ENCODE measurements around the gene MORN2.
"Not testable (repeated sequence)": the region's sequence is repeated elsewhere in the genome, so short reads cannot be mapped to it uniquely, and the experiment has no call there.

The MORN2 gene

GRCh38 chr2:38875576-38876367, at the start of gene MORN2, which contains the start of gene DHX57:
TSS of gene MORN2 (plus strand) at chr2:38875976.
TSS of gene DHX57 (minus strand) at chr2:38875934. CDS start at chr2:38868405, 7,529 bp downstream.
- peak; percentile 76 for DNase-seq

GRCh38 chr2:38827539-38828145, 48.1 kb upstream of the MORN2 start:
- DNase-seq, result not testable (repeated sequence)

DNA sequence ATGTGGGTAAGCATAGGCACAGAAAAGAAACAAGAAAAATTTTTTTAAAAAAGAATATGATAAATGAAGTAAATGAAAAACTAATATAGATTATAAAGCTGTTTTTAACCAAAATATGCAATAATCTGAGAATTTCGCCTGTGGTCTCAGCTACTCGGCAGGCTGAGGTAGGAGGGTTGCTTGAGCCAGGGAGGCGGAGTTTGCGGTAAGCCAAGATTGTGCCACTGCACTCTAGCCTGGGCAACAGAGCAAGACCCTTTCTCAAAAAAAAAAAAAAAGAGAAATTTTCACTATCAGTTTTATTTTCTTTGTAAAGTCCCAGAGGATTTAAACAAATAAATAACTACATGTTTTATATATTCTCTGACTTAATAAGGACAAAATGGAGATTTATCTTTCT, 47.3 kb upstream of the MORN2 start:
- no peak for DNase-seq

DNA sequence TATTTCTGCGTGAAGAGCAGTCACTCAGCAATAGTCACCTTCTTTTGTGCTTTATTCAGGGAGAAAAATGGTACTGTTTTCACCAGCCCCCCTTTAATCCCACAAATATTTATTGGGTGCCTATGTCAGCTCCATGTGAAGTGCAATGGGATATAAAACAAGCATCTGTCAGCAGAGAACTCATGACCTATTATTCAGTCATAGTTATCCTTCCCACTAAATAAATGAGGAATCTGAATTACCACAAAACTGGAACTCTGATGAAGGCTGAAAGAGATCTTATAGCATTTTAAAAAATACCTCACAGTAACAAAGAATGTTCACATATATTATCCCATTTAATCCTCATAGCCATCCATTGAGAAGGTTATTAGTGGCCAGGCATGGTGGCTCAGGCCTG, 45.8 kb upstream of the MORN2 start:
- DNase-seq, result no peak

GRCh38 chr2:38830526-38831159, 45.1 kb upstream of the MORN2 start:
- no peak for DNase-seq

DNA sequence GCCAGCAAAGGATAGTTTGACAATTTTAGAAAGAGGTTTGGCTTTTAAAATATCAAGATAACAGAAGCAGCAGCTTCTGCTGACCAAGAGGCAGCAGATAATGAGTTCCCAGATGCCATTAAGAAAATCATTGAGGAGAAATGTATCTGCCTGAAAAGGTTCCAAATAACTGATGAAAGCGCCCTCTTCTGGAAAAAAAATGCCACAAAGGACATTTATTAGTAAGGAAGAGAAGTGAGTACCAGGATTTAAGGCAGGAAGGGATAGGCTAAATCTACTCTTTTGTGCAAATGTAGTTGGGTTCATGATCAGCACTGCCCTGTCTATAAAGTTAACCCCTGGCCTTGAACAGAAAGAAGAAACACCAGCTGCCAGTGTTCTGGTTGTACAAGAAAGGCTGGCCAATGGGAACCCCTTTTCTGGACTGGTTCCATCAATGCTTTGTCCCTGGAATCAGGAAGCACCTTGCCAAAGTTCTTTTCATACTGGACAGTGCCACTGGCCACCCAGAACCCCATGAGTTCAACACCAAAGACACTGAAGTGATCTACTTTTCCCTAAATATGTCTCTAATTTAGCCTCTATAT, 40.7 kb upstream of the MORN2 start:
- no peak for DNase-seq

DNA sequence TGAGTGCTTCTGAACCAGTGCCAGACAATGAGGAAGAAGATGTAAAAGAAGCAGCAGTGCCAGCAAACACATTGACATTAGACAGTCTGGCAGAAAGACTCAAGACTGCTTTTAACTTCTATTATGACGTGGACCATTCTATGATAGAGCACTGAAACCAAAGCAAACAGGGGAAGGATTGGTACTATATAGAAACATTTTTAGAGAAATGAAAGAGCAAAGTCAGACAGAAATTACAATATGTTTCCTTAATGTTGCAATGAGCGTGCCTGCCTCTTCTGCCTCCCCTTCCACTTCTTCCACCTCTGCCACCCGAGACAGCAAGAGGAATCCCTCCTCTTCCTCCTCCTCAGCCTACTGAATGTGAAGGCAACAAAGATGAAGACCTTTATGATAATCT, 39.8 kb upstream of the MORN2 start:
- DNase-seq, result no peak

GRCh38 chr2:38836791-38837190, 39.0 kb upstream of the MORN2 start:
- DNase-seq, result no peak

GRCh38 chr2:38850045-38850444, 25.7 kb upstream of the MORN2 start:
- DNase-seq, result no peak

- DNase-seq, result no peak
Observed at GRCh38 chr2:38856165-38856564, 19.6 kb upstream of the MORN2 start.

GRCh38 chr2:38862476-38862875, 13.3 kb upstream of the MORN2 start:
- no peak for DNase-seq

DNA sequence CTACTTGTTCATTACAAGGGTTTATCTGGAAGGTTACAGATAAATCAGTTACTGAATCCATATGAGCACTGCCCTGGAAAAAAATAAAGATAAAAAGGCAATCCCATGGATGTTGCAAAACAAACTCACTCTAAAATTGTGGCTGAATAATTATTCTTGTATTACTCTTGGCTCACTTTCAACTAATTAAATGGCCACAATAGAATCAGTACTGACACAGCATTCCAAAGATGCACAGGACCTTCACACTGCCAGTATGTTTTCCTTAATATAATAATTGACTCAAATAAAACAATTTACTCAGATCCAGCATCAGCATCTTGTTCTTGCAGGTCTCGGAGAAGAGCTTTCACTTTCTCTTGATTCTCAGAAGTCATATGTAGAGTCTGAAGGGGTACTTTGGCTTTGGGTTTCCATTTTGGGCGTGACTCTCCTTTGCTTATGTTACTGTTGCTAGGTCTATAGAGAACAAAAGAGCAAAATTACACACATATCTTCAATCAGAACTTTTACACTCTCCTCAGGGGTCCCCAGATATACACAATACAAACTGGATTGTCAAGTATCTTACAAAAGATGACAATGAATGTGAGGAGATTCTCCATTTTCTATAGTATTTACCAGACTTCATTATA, 12.6 kb upstream of the MORN2 start:
- no peak for DNase-seq

GRCh38 chr2:38866773-38867443, 8.9 kb upstream of the MORN2 start:
- DNase-seq, result no peak

DNA sequence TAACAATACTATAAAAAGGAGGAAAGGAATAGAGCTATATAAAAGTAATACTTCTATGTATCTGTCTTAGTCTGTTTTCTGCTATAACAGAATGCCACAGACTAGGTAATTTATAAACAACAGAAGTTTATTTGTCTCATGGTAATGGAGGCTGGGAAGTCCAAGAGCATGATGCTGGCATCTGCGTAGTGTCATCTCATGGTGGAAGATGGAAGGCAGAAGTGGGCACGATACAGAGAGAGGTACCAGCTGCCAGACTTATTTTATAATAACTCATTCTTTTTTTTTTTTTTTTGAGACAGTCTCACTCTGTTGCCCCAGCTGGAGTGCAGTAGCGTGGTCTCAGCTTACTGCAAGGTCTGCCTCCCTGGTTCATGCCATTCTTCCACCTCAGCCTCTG, 4.3 kb upstream of the MORN2 start:
- DNase-seq, result no peak

DNA sequence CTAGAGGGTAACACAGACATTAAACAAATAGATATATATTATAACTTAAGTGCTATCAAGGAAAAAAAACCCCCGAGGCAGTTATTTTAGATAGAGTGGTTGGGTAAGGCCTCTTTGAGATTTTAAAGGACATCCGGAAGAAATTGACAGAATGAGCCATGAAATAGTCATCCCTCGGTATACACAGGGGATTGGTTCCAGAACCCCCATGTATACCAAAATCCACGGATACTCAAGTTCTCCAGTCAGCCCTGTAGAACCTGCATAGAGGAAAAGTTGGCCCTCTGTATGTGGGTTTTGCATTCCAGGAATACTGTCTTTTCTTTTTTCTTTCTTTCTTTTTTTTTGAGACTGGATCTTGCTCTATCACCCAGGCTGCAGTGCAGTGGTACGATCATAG, 2.0 kb upstream of the MORN2 start:
- DNase-seq, result no peak

GRCh38 chr2:38875227-38875575, 575 bp upstream of the MORN2 start:
- no peak for DNase-seq

GRCh38 chr2:38876407-38876806, 631 bp downstream of the MORN2 start:
- DNase-seq, result no peak

- DNase-seq, result no peak
Observed at GRCh38 chr2:38886063-38886462, 10.3 kb downstream of the MORN2 start.

GRCh38 chr2:38887347-38887746, 11.6 kb downstream of the MORN2 start:
- DNase-seq, result no peak

DNA sequence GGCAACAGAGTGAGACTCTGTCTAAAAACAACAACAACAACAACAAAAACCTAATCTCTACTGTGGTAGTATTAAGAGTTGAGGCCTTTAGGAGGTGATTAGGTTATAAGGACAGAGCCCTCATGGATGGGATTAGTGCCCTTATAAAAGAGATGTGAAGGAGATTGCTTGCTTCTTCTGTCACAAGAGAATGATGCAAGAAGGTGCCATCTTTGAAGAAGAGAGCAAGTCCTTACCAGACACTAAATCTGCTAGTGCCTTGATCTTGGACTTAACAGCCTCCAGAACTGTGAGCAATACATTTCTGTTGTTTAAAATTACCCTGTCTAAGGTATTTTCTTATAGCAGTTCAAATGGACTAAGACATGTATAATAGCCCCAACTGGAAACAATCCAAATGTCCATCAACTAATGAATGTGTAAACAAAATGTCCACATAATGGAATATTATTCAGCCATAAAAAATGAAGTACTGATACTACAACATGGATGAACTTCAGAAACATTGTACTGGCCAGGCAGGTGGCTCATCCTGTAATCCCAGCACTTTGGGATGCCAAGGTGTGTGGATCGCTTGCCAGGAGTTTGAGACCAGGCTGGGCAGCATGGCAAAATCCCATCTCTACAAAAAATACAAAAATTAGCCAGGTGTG, 12.3 kb downstream of the MORN2 start:
- no peak for DNase-seq

DNA sequence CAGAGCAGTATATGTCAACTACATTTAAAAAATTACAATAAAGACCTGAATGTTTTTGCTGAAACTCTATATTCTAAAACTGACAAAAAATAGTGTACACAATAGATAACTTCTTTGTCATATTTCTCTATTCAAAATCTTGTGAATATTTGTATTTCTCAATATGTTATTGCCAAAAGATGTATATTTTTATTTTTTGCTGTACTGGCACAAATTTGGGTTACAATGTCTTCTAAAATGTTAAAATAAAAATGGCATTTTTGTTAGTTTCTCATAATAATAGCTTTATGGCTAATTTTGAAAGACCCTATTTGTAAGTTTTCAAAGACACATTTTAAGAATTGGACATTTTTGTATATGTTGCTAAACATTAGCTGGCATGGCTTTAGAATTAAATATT, 13.3 kb downstream of the MORN2 start:
- no peak for DNase-seq

DNA sequence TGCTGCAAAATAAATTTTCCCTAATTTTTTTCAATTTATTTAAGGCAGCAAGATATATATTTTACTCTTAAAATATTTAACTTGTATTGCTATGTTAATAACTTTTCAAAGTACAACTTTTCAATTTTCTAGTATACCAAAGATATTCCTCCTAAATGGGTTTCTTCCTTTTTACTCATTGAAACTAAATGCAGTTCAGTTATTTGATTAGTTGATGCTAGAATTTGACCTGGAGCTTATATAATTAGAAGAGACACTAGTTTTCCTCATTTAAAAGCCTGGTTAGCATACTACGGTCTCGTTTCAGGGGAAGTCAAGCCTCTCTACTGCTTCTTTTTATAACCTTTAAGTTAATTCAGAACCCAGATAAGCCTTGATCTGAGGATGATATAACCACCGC, 13.8 kb downstream of the MORN2 start, which contains the start of gene ARHGEF33:
Gene ARHGEF33, plus strand, starts transcription at position 301 of the 400 bp plus-strand sequence. CDS start 29,573 bp downstream, outside the sequence.
- no peak for DNase-seq
